IMR-90 (cell line): ENCODE measurements around the gene IFIT1. TPM values are rescaled to one million over a fixed set of nuclear protein-coding genes. Genes with fewer than 3 reads are reported as not detected.

ENCODE experiments used
- ATAC-seq: fragments of 200-7000 bp; cut with Tn5 transposase; 2 replicates; pipeline ENCODE4 v1.9.1; 2020; ENCODE audit warnings: low read depth, mild to moderate bottlenecking, moderate library complexity
- BruUV-seq: library from RNA; stranded (reverse); fragments of 400-500 nt; replicated peaks from 2 replicates; lab custom pipeline; 2021; lab: Mats Ljungman, UMichigan
- CTCF ChIA-PET: fragments of 300-600 bp; formaldehyde crosslinking; extraction: SDS; loops from one replicate; lab custom pipeline; 2021; ENCODE audit warnings: antibody characterized with exemption; lab: Yijun Ruan, JAX
- POLR2A ChIA-PET: fragments of 300-600 bp; sonication (Branson Sonifier 250); formaldehyde crosslinking; loops from one replicate; lab custom pipeline; 2022; ENCODE audit warnings: antibody characterized with exemption; ENCODE audit not compliant: unreplicated experiment; lab: Charles Lee
- DNase-seq: peaks from one replicate; pipeline ENCODE4 v3.0.0; 2013
- H2AFZ ChIP-seq: replicated peaks from 2 replicates; pipeline ENCODE3; 2013; ENCODE audit warnings: low read length, mild to moderate bottlenecking; ENCODE audit not compliant: poor library complexity
- H2AK5ac ChIP-seq: 2 replicates; pipeline ENCODE4 v1.6.1; 2013; ENCODE audit warnings: low read depth, low read length, inconsistent platforms
- H2AK9ac ChIP-seq: replicated peaks from 2 replicates; pipeline ENCODE3; 2013; ENCODE audit warnings: mild to moderate bottlenecking, low read depth, low read length, moderate library complexity; ENCODE audit not compliant: poor library complexity
- H2BK120ac ChIP-seq: 2 replicates; pipeline ENCODE4 v1.6.1; 2013; ENCODE audit warnings: low read depth, low read length, inconsistent platforms
- H2BK15ac ChIP-seq: 3 replicates; pipeline ENCODE4 v1.6.1; 2013; ENCODE audit warnings: low read depth, low read length, inconsistent platforms
- H2BK20ac ChIP-seq: 2 replicates; pipeline ENCODE4 v1.6.1; 2013; ENCODE audit warnings: low read depth, mild to moderate bottlenecking, inconsistent platforms, low read length, moderate library complexity
- H2BK5ac ChIP-seq: 2 replicates; pipeline ENCODE4 v1.6.1; 2013; ENCODE audit warnings: mild to moderate bottlenecking, low read depth, low read length, inconsistent platforms; ENCODE audit not compliant: poor library complexity, severe bottlenecking
- H3K14ac ChIP-seq: replicated peaks from 2 replicates; pipeline ENCODE4 v1.6.1; 2013; ENCODE audit warnings: low read depth, low read length, inconsistent platforms
- H3K18ac ChIP-seq: 2 replicates; pipeline ENCODE4 v1.6.1; 2013; ENCODE audit warnings: low read depth, low read length, control low read depth
- H3K23ac ChIP-seq: 2 replicates; pipeline ENCODE4 v1.6.1; 2013; ENCODE audit warnings: low read depth, low read length, inconsistent platforms
- H3K27ac ChIP-seq: 2 replicates; pipeline ENCODE4 v1.5.1; 2013; ENCODE audit warnings: mild to moderate bottlenecking, control low read depth, low read length; ENCODE audit not compliant: insufficient read depth
- H3K27me3 ChIP-seq: 2 replicates; pipeline ENCODE4 v1.6.1; 2013; ENCODE audit warnings: low read length; ENCODE audit not compliant: control insufficient read depth, insufficient read depth
- H3K36me3 ChIP-seq: 2 replicates; pipeline ENCODE4 v1.6.1; 2013; ENCODE audit warnings: low read length, mixed read lengths; ENCODE audit not compliant: control insufficient read depth, insufficient read depth
- H3K4ac ChIP-seq: 2 replicates; pipeline ENCODE4 v1.6.1; 2013; ENCODE audit warnings: low read depth, low read length, inconsistent platforms
- H3K4me1 ChIP-seq: 2 replicates; pipeline ENCODE4 v1.6.1; 2013; ENCODE audit warnings: low read length, mixed read lengths; ENCODE audit not compliant: control insufficient read depth, insufficient read depth
- H3K4me2 ChIP-seq: 2 replicates; pipeline ENCODE4 v1.6.1; 2013; ENCODE audit warnings: low read depth, mild to moderate bottlenecking, control low read depth, low read length, moderate library complexity
- H3K4me3 ChIP-seq: 2 replicates; pipeline ENCODE4 v1.5.1; 2013; ENCODE audit warnings: low read depth, mild to moderate bottlenecking, control low read depth, low read length, moderate library complexity; ENCODE audit not compliant: insufficient read depth
- H3K56ac ChIP-seq: 2 replicates; pipeline ENCODE4 v1.6.1; 2013; ENCODE audit warnings: low read length, inconsistent platforms; ENCODE audit not compliant: insufficient read depth; ENCODE audit errors: extremely low read depth
- H3K79me1 ChIP-seq, 2 experiments: 2 replicates each; pipeline ENCODE4 v1.6.1; 2013; ENCODE audit warnings: low read length in 2 of 2, inconsistent platforms in 1 of 2, low read depth in 1 of 2
- H3K9ac ChIP-seq: 2 replicates; pipeline ENCODE4 v1.6.1; 2013; ENCODE audit warnings: low read depth, low read length, control low read depth
- H3K9me1 ChIP-seq: 2 replicates; pipeline ENCODE4 v1.6.1; 2013; ENCODE audit warnings: low read length, inconsistent platforms; ENCODE audit not compliant: insufficient read depth
- H3K9me3 ChIP-seq: 2 replicates; pipeline ENCODE4 v1.6.1; 2013; ENCODE audit warnings: low read length; ENCODE audit not compliant: control insufficient read depth, insufficient read depth
- H4K20me1 ChIP-seq: 2 replicates; pipeline ENCODE4 v1.6.1; 2013; ENCODE audit warnings: low read length, inconsistent platforms; ENCODE audit not compliant: insufficient read depth
- H4K5ac ChIP-seq: 2 replicates; pipeline ENCODE4 v1.6.1; 2013; ENCODE audit warnings: mild to moderate bottlenecking, low read depth, low read length, control low read depth
- H4K8ac ChIP-seq, 2 experiments: 2 replicates each; pipeline ENCODE4 v1.6.1; 2013; ENCODE audit warnings: low read depth in 2 of 2, low read length in 2 of 2, control low read depth in 1 of 2, inconsistent platforms in 1 of 2
- H4K91ac ChIP-seq: 2 replicates; pipeline ENCODE4 v1.6.1; 2013; ENCODE audit warnings: low read depth, low read length, inconsistent platforms; ENCODE audit not compliant: insufficient read depth
- BHLHE40 ChIP-seq: fragments of 150-350 bp; IDR thresholded peaks from 2 replicates; pipeline ENCODE4 v1.6.1; 2016; ENCODE audit warnings: mild to moderate bottlenecking, low read depth, low read length
- CEBPB ChIP-seq: IDR thresholded peaks from 2 replicates; pipeline ENCODE4 v1.6.1; 2012; ENCODE audit warnings: low read depth, low read length, improper control_type of control experiment
- CHD1 ChIP-seq: IDR thresholded peaks from 2 replicates; pipeline ENCODE4 v1.6.1; 2012; ENCODE audit warnings: low read depth, low read length, improper control_type of control experiment
- MAZ ChIP-seq: IDR thresholded peaks from 2 replicates; pipeline ENCODE4 v1.6.1; 2012; ENCODE audit warnings: low read depth, mild to moderate bottlenecking, low read length, improper control_type of control experiment, moderate library complexity, borderline replicate concordance
- NFE2L2 ChIP-seq: fragments of 150-350 bp; IDR thresholded peaks from 2 replicates; pipeline ENCODE4 v1.6.1; 2016; ENCODE audit warnings: low read depth, mild to moderate bottlenecking, low read length
- POLR2A ChIP-seq: IDR thresholded peaks from 2 replicates; pipeline ENCODE4 v1.6.1; 2012; ENCODE audit warnings: mild to moderate bottlenecking, low read depth, low read length
- RAD21 ChIP-seq: IDR thresholded peaks from 2 replicates; pipeline ENCODE4 v1.6.1; 2012; ENCODE audit warnings: low read length, improper control_type of control experiment
- RCOR1 ChIP-seq: IDR thresholded peaks from 2 replicates; pipeline ENCODE4 v1.6.1; 2012; ENCODE audit warnings: mild to moderate bottlenecking, low read length, improper control_type of control experiment; ENCODE audit not compliant: insufficient replicate concordance
- SMC3 ChIP-seq: fragments of 150-350 bp; IDR thresholded peaks from 2 replicates; pipeline ENCODE4 v1.6.1; 2016; ENCODE audit warnings: low read depth, mild to moderate bottlenecking, antibody characterized with exemption, low read length, moderate library complexity
- WGBS, 2 experiments: methylation state at CpG; one replicate each; pipeline versions ENCODE4 v1.1.5 to v1.1.7; 2013; ENCODE audit warnings: missing lambda C conversion rate in 2 of 2; ENCODE audit not compliant: insufficient read length in 1 of 2; ENCODE audit errors: extremely low coverage in 2 of 2; 5-methylcytosine and 5-hydroxymethylcytosine counted together
- dilution Hi-C: fragments of 300-500 bp; cut with HindIII; formaldehyde crosslinking; loops from one replicate; pipeline ENCODE4 v1.14.3; 2018; ENCODE audit warnings: low sequenced_read_pairs; ENCODE audit not compliant: unreplicated experiment
- in situ Hi-C: fragments of 300-500 bp; cut with MboI; formaldehyde crosslinking; loops from 3 replicates; pipeline ENCODE4 v1.14.3; 2019; ENCODE audit warnings: low sequenced_read_pairs, inconsistent platforms, mixed read lengths
- intact Hi-C: fragments of 100-400 bp; cut with micrococcal nuclease; formaldehyde crosslinking; loops from 2 replicates; pipeline ENCODE4 v1.10.0; 2022
- polyA plus RNA-seq, 3 experiments: library from polyadenylated mRNA; depleted of rRNA; stranded (reverse); fragments of >200 nt; gene quantifications; 2 replicates each; pipeline ENCODE4 v1.2.3, GENCODE V29; 2012; ENCODE audit warnings: low replicate concordance in 1 of 3
- total RNA-seq: library from RNA; depleted of rRNA; stranded (reverse); fragments of >200 nt; gene quantifications from 2 replicates; pipeline ENCODE4 v1.2.3, GENCODE V29; 2012
- TF ChIP-seq, protein P1 (sequence below): conservative IDR thresholded peaks from 2 replicates; pipeline ENCODE4 v1.5.1; 2012; ENCODE audit warnings: mild to moderate bottlenecking, low read depth, low read length, improper control_type of control experiment
- TF ChIP-seq, protein P2 (sequence below): fragments of 150-350 bp; IDR thresholded peaks from 2 replicates; pipeline ENCODE4 v1.6.1; 2017; ENCODE audit warnings: mild to moderate bottlenecking, antibody characterized with exemption, low read length, low read depth
- TF ChIP-seq, protein P3 (sequence below): fragments of 150-350 bp; IDR thresholded peaks from 2 replicates; pipeline ENCODE4 v1.6.1; 2016; ENCODE audit warnings: low read depth, mild to moderate bottlenecking, low read length, moderate library complexity, borderline replicate concordance

Gene IFIT1
- total and polyA plus RNA-seq, 2 of the 4 experiments (the other 2 are of a cell fraction), result 6.1 to 6.8 TPM

DNA sequence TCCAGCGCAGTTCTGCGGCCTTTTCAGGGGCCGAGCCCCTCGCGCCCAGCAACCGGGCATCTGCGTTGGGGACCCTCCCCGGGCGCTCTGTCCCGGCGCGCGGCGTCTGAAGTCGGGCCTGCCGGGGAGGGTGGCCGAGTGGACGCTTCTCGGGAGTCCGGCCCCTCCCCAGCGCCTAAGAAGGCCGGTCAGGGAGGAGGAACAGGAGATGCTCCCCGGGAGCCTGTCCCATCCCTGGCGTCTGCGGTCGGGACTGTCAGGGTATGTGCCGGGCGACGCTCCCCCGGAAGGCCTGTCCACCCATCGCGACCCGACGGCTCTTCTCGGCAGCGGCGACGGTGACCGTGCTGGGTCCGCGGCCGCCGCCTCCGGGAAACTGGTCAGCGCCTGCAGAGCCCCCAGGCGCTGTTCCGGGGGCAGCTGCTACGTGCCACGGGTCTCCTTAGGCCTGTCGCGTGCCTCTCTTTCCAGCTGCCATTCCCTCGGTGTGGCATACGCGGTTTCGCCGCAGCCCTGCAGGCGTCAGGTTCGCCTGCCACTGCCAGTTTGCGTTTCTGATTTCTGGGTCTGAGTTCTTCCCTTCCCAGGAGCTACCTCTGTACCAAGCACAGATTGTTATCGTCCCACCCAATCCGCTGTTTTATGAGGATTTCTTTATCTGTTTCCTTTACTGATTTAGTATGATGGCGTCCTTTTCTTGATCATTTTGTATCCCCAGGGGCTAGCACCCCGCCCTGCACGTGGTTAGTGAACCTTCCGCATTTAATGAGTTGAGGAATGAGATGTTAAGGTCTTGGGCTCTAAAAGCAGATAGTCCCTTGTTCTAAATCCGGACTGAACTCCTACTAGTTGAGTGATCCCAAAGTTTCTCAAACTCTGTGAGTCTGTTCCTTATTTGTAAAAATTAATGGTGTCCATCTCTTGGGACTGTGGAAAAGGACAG is 22.7 kb downstream of the IFIT1 start:
- peaks cover 17 to 42% of the 10 kb centered on the region in 2 experiments; a peak in 3 of 4 replicates for H3K79me1 ChIP-seq
- CTCF ChIA-PET, result interaction anchor here (0.7 to 1.3 kb wide), 3 partner anchors 26 to 530 kb away, joined by 3 to 4 read pairs (median 3); no protein-coding TSS in a partner anchor
- peak overlapping the region; percentile 96 for H3K9ac ChIP-seq
- H3K4me2 ChIP-seq, result peak overlapping the region; percentile 99
- no peaks in the 10 kb centered on the region for H4K20me1 ChIP-seq
- in situ Hi-C loops, result no loop called here
- no peaks in the 10 kb centered on the region for H3K9me3 ChIP-seq
- H3K27me3 ChIP-seq, result no peaks in the 10 kb centered on the region
- H3K56ac ChIP-seq, result peak overlapping the region; percentile 93; the same call in 1 of the 2 replicates
- H2AK5ac ChIP-seq, result 0 out of 2 replicates have a peak overlapping the region, but pooled peaks have one; percentile 63
- H3K14ac ChIP-seq, result peak overlapping the region; percentile 100
- peak overlapping the region; percentile 78 for H2AK9ac ChIP-seq
- peak overlapping the region; percentile 98 for H4K5ac ChIP-seq
- H2AFZ ChIP-seq, result peak overlapping the region; percentile 95
- intact Hi-C loops, result loop anchor here (2.0 kb wide), 1 partner anchor 40 kb away; no protein-coding TSS in a partner anchor
- DNase-seq (peak; percentile 32), ATAC-seq (peak; percentile 74)
- peak overlapping the region; percentile 7; the same call in 1 of the 3 replicates for H2BK15ac ChIP-seq
- H2BK20ac ChIP-seq, result no peak overlapping the region; the same call in 1 of the 2 replicates
- H3K36me3 ChIP-seq, result peaks cover 4% of the 10 kb centered on the region
- peak overlapping the region; percentile 92 to 94 for H4K8ac ChIP-seq
- no TSS peak for BruUV-seq
- H2BK5ac ChIP-seq, result peak overlapping the region; percentile 79
- dilution Hi-C loops, result no loop called here
- peaks cover 4% of the 10 kb centered on the region for H3K4me1 ChIP-seq
- H3K23ac ChIP-seq, result peak overlapping the region; percentile 99
- POLR2A ChIA-PET, result interaction anchor here (0.5 kb wide), 1 partner anchor 260 kb away, joined by 9 read pairs; no protein-coding TSS in a partner anchor
- H2BK120ac ChIP-seq, result peak overlapping the region; percentile 98; the same call in 1 of the 2 replicates
- WGBS, 2 experiments, result 1% methylated on average over 24 of the region's 66 CpGs; no CpG with 5 or more reads in 1 of the 2 experiments
- peak overlapping the region; percentile 99 for H3K4ac ChIP-seq
- H3K4me3 ChIP-seq, result peak overlapping the region; percentile 88
- H3K27ac ChIP-seq, result peak overlapping the region; percentile 91
- 0 out of 2 replicates have a peak, but pooled peaks cover 6% of the 10 kb centered on the region for H3K9me1 ChIP-seq
- H4K91ac ChIP-seq, result peak overlapping the region; percentile 69; the same call in 1 of the 2 replicates
- peak overlapping the region; percentile 92 for H3K18ac ChIP-seq
- no peak for TF ChIP-seq RAD21
- TF ChIP-seq NFE2L2, result no peak
- TF ChIP-seq CEBPB, result no peak
- TF ChIP-seq, protein P1, sequence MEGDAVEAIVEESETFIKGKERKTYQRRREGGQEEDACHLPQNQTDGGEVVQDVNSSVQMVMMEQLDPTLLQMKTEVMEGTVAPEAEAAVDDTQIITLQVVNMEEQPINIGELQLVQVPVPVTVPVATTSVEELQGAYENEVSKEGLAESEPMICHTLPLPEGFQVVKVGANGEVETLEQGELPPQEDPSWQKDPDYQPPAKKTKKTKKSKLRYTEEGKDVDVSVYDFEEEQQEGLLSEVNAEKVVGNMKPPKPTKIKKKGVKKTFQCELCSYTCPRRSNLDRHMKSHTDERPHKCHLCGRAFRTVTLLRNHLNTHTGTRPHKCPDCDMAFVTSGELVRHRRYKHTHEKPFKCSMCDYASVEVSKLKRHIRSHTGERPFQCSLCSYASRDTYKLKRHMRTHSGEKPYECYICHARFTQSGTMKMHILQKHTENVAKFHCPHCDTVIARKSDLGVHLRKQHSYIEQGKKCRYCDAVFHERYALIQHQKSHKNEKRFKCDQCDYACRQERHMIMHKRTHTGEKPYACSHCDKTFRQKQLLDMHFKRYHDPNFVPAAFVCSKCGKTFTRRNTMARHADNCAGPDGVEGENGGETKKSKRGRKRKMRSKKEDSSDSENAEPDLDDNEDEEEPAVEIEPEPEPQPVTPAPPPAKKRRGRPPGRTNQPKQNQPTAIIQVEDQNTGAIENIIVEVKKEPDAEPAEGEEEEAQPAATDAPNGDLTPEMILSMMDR, result no peak
- TF ChIP-seq RCOR1, result no peak
- TF ChIP-seq BHLHE40, result peak; percentile 81
- TF ChIP-seq SMC3, result no peak
- TF ChIP-seq, protein P2, sequence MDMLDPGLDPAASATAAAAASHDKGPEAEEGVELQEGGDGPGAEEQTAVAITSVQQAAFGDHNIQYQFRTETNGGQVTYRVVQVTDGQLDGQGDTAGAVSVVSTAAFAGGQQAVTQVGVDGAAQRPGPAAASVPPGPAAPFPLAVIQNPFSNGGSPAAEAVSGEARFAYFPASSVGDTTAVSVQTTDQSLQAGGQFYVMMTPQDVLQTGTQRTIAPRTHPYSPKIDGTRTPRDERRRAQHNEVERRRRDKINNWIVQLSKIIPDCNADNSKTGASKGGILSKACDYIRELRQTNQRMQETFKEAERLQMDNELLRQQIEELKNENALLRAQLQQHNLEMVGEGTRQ, result no peak
- TF ChIP-seq POLR2A, result 0 out of 2 replicates have a peak, but pooled peaks have one; percentile 11
- TF ChIP-seq CHD1, result no peak
- no peak for TF ChIP-seq MAZ
- TF ChIP-seq, protein P3, sequence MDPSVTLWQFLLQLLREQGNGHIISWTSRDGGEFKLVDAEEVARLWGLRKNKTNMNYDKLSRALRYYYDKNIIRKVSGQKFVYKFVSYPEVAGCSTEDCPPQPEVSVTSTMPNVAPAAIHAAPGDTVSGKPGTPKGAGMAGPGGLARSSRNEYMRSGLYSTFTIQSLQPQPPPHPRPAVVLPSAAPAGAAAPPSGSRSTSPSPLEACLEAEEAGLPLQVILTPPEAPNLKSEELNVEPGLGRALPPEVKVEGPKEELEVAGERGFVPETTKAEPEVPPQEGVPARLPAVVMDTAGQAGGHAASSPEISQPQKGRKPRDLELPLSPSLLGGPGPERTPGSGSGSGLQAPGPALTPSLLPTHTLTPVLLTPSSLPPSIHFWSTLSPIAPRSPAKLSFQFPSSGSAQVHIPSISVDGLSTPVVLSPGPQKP, result no peak
